ENCODE results near the gene ARL3.
"Not testable (repeated sequence)": the region's sequence is repeated elsewhere in the genome, so short reads cannot be mapped to it uniquely, and the experiment has no call there.

Gene ARL3

DNA sequence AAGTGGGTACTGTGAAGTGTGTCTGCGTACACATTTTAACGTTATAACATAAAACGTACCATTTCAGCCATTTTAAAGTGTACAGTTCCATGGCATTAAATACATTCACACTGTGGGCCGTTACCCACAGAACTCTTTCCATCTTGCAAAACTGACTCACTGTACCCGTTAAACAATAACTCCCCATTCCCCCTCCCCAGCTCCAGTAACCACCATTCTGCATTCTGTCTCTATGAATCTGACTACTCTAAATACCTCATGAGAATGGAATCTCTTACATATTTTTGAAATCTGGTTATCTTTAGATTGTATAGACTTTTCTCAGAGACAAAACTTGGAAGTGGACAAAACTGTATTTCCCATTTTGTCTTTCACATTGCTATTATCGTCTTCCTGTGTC, 9.3 kb downstream of the ARL3 start:
- DNase-seq (ENCODE audit: low read depth in 2 of 2): peak; percentile 60 to 62

DNA sequence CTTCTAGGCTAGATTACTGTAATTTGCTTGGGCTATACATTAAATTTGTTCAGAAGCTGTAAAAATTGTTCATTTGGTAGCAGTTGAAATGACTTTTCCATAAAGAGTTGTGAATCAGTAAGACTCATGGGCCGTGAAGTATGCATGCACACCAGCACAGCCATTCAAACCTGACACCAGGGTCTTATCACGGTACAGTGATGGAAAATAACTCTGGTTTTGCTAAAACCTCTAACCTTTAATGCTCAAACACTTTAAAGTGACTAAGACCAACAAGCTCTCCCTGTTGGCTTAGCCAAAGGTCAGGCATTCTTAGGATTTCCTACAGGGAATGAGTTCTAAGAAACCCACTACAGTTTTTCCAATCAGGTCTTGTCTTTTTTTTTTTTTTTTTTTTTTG, 11.5 kb downstream of the ARL3 start:
- no peak for DNase-seq (ENCODE audit: low read depth in 2 of 2)

DNA sequence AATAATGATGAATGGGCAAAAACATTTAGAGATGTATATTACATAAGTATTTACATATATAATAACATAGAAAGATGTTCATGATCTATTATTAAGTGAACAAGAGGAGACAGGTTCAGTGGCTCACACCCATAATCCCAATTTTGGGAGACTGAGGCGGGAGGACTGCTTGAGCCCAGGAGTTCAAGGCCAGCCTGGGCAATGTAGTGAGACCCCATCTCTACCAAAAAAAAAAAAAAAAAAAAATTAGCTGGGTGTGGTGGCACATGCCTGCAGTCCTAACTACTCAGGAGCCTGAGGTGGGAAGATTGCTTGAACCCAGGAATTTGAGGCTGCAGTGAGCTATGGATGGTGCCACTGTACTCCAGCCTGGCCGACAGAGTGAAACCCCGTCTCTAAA, 12.4 kb downstream of the ARL3 start:
- DNase-seq (ENCODE audit: low read depth in 2 of 2): no peak

DNA sequence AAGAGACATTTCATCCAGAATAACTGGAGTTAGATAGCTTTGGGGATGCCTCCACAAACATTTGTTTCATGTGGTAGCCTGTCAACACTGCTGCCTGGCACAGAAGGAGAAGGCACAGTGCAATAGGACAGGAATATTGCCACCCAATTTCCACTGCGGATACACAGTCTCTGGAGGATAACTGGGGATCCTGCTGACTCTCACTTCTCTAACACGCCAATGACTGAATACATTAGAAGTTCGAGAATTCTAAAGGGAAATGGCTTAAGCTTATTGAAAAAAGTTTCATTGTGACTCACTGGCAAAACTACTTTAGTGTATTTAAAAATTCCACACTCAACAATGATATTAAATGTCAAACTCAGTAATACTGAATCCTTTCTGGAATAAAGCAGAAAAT, 12.9 kb downstream of the ARL3 start:
- DNase-seq (ENCODE audit: low read depth in 2 of 2): no peak

DNA sequence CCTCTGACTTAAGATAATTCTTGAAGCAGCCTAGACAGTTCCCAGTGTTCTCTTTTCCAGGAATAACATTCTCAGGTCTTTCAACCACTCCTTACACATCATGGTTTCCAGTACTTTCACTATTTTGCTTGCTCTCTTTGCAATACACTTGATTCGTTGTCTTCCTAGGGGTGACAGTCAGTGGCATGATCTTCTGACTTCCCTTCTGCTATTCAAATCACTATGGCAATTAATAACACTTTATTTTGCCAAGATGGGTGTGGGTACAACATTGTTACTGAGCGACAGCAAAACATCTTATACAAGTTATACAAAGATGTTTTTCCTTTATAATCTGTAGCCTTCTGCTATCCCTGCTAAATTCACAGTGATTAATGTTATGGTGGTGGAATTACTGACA, 15.3 kb downstream of the ARL3 start:
- no peak for DNase-seq (ENCODE audit: low read depth in 2 of 2)

DNA sequence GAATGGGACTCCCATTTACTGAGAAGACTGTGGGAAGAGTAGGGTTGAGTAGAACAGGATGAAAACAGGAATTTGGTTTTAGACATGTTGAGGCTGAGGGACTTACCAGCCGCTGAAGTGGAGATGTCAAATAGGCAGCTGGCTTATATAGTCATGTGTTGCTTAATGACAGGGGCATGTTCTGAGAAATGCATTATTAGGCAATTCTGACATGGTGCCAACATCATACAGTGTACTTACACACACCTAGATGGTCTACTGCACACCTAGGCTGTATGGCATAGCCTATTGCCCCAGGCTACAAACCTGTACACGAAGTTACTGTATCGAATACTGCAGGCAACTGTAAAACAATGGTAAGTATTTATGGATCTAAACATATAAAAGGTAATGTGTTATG, 17.5 kb downstream of the ARL3 start:
- DNase-seq (ENCODE audit: low read depth in 2 of 2): no peak

DNA sequence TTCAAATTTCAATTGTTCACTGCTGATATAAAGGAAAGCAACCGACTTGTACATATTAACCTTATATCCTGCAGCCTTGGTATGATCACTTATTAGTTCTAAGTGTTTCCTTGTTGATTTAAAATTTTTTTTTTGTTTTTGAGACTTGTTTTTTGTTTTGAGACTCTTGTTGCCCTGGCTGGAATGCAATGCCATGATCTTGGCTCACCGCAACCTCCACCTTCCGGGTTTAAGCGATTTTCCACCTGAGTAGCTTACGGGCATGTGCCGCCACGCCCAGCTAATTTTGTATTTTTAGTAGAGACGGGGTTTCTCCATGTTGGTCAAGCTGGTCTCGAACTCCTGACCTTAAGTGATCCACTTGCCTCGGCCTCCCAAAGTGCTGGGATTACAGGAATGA, 18.8 kb downstream of the ARL3 start:
- not testable (repeated sequence) for DNase-seq (ENCODE audit: low read depth in 2 of 2)

DNA sequence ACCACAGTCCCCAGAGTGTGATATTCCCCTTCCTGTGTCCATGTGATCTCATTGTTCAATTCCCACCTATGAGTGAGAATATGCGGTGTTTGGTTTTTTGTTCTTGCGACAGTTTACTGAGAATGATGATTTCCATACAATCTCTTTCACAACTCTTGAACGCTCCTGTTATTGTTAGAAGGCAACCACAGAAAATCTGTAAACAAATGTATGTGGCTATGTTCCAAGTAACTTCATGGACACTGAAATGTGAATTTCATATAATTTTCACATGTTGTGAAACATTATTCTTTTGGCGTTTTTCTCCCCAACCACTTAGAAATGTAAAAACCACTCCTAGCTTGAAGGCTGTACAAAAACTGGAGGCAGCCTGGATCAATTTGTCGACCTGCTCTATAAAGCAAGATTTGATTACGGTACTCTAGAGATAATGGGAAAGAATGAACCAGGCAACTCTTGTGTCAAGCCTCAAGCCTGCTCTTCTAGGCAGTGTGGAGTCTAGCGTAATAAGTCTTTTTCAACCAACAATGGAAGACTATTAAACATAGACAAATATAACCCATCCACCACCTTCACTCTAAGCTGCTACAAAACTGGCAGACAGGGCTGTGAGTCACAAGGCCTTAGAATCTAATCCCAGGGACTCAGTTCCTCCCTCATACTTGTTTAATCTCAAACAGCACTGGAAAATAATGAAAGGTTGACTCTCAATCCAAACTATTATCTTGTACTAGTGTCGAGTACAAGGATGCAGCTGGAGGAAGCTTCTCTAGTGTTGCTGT, 22.7 kb downstream of the ARL3 start:
- no peak for DNase-seq (ENCODE audit: low read depth in 2 of 2)

DNA sequence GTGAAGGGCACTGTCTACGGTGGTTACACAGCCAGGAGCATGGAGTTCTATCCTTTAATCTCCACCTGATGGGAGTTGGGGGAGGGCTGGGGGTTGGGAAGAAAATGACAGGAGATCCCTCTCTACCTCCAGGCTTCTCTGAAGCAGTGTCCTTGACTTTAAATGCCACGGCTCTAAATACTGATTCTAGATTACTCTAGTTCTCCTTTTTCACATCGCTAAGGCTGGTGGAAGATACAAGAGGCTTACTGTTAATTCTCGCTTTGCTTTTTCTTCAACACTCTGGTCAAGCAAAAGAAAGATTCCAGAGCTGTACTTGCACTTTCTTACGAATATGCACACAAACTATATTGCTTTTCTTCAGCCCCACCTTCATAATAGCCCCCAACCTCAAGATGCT, 30.5 kb downstream of the ARL3 start:
- DNase-seq (ENCODE audit: low read depth in 2 of 2): no peak

DNA sequence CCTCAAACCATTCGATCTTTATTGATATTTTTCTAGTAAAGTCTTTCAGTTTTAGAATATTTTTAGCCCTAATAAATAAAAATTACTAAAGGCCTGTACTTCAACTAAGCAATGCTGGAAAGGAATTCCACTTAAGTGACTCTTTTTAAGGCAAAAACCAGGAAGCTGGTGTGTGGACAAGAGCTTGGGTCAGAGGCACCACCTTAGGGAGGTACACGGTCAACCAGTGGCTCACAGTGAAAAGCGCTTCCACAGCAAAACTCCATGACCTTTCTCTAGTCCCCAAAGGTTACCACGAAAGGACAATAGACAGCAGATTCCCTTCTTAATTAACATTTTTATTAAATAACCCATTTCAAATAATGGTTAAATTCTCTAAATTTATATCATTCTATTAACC, 31.2 kb downstream of the ARL3 start:
- no peak for DNase-seq (ENCODE audit: low read depth in 2 of 2)

DNA sequence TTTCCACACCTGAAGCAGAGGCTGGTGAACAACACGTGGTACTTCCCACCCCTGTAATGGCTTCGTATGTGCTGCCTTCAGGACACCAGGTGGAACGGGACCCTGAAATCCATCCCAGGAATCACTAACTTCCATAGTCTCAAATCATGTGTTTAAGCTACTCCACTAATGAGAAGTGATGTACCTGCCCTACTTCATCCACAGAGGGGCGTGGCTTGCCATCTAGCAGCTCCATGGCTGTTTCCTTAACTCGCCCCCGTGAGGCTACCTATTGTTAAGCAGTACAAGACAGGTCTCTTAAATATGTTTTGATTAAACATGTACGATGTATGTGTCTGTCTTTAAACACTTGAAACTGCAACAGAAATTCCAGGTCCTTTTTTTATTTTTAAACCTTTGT, 31.8 kb downstream of the ARL3 start:
- no peak for DNase-seq (ENCODE audit: low read depth in 2 of 2)

DNA sequence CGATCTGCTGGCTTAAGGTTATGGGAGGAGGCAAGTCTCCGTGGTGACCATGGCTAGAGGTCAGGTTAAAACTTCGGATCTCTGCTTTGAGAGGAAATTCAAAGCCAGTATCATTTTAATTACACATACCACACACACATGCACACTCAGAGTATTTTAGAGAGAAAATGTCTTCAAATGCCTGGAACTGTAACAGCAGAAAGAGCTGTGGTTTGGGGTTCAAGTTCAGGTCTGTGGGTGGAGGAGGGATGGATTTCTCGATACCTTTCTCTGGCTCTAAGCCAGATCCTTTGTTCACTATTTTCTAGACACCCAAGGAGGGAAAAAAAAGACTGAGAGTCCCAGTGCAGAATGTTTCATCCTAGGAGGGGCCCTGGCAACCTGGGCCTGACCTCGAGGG, 32.5 kb downstream of the ARL3 start:
- no peak for DNase-seq (ENCODE audit: low read depth in 2 of 2)

DNA sequence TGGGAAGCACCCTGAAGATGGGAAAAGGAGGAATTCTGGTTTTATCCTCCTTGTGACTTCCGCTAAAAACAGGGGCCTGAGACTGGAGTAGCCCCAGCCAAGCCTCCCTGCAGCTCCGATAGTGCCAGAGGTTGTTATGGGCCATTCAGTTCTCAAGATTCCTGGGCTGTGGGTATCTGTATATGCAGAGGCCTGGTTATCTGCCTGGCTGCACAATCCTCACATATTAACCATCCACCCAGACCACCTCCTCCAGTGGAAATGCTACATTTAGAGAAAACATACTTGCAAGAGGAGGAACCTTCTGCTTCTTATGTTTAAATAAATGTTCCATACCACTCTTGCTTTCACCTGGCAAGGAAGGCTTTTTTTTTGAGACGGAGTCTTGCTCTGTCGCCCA, 34.6 kb downstream of the ARL3 start:
- no peak for DNase-seq (ENCODE audit: low read depth in 2 of 2)

DNA sequence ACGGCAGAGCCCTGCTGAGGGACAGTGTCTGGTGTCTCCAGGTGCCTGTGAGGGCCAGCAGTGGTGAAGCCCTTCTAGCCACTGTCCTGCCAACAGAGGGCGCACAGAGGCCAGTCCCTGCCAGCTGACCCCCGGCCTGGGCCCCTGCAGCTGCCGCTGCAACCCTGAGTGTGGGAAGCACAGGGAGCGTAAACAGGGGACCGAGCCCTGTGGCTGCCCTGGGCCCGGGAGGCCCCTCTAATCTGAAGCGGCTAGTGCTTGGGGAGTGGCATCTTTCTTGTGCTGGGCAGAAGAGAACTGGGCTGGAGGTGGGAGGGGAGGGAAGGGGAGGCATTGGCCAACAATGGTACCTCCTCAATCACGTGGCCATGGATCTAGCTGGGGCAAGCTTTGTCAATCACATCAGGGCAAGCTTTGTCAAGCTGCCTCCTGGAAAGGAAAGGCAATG, 35.3 kb downstream of the ARL3 start:
- no peak for DNase-seq (ENCODE audit: low read depth in 2 of 2)

DNA sequence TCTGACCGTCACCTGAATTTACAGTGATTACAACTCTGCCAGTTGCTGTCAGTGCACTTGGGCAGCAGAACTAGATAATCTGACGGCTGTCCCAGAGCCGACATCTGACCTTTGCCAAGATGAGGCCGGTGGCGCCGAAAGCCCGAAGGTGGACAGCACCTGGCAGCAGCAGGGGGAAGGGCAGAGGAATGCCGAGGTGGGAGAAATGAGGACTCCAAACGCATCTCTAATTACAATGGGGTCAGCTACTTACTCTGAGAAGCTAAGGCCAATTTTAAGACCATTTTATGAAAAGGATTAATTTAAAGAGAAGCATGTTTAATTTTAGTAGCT, 36.2 kb downstream of the ARL3 start:
- no peak for DNase-seq (ENCODE audit: low read depth in 2 of 2)

DNA sequence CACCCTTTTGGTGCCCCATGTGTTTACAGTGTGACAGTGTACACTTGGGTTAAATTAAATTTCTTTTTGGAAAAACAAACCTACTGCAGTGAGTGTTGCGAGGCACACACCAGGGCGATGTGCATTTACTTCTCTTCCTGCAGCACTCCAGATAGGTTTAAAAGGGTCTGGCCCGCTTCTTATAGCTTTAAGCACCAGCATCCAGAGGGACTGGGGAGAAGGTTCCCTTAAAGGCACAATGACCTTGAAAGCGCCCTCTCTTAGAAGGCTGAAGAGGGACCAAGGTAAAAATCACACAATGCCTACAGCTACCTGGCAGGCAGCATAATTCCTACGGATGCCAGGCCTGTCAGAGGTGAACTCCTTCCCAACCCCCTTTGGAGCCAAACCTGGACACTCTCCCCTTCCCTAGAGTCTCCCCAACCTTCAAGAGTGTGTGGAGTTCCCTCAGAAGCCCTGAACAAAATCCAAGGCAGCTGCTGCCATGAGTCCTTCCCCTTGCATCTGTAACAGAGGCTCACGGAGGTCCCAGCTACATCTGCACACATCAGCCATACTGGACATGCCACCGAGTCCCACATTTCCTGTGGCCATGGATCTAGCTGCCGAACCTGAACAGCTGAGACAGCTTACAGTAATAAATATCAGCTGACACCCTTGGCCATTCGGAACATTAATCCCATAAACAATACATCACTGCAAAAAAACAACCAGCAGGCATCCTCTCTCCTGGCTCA, 36.7 kb downstream of the ARL3 start:
- DNase-seq (ENCODE audit: low read depth in 2 of 2): no peak

DNA sequence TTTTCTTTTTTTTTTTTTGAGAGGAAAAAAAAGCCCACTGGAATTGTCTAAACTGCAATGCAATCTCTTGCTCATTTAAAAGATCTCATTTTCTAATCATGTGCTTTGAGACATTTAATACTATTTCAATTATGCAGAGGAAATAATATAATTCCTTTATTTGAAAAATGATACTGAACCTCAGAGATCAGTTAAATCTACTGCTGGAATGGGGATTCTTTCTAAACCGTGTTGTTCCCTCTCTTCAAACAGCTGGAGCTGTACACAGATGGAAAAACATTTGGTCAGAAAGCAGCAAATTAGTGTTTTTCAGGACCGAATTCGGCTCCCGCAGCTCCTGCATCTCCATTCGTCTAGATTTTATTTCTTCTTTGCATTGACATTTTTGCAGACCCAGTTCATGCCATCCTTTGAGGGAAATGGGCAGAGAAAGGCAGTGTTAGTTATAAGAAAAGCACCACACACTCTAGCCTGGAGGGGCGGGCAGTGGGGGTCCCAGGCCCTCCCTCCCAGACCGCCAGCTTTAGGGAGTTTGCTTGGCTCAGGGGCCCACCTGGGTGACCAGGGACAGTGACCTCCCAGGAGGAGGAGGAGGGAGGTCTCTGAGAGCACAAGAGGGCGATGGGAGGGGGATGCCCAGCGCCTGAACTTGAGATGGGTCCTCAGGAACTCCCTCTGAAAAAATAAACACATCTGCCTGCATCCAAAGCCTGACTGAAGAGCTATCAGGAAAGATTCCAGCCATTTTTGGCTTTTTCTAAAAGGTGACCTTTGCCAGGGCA, 37.5 kb downstream of the ARL3 start:
- DNase-seq (ENCODE audit: low read depth in 2 of 2): no peak

DNA sequence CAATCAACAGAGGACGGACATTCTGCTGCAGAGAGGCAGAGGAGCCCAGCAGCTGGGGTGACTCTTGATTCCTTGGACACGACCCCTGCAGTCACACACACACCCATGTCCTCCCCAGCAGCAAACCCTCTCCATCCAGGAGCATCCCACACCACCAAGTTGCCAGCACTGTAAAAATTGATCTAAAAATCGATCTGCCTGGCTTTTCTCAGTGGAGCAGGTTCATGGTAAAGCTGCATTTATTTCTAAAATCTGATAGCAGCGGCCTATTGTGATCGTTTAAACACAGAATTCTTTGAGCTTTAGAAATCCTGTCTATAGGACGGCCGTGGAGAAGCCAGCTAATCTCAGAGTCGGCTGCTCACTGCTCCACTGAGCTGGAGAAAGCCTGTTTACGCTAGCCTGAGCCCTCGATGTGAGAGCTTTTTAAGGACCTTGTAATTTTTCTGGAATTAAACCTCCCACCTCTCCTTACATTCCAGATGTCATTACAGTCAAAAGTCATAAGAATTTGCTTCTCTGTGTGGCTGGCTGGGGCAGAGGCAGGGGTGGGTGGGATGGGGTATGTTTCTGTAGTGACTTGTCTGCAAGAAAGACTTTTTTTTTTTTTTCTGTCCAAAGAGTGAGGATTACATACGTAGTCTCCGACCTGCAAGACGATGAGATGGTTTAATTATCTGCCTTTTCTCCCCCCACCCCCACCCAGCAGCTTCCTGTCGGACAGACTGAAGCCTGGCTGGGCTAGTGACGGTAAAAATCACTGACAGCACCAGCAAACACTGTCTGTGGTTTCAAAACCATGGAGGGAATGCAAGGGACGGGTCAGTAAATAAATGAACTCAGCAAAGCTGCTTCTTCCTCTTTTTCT, 38.3 kb downstream of the ARL3 start:
- peak; percentile 88 for DNase-seq (ENCODE audit: low read depth in 2 of 2)

DNA sequence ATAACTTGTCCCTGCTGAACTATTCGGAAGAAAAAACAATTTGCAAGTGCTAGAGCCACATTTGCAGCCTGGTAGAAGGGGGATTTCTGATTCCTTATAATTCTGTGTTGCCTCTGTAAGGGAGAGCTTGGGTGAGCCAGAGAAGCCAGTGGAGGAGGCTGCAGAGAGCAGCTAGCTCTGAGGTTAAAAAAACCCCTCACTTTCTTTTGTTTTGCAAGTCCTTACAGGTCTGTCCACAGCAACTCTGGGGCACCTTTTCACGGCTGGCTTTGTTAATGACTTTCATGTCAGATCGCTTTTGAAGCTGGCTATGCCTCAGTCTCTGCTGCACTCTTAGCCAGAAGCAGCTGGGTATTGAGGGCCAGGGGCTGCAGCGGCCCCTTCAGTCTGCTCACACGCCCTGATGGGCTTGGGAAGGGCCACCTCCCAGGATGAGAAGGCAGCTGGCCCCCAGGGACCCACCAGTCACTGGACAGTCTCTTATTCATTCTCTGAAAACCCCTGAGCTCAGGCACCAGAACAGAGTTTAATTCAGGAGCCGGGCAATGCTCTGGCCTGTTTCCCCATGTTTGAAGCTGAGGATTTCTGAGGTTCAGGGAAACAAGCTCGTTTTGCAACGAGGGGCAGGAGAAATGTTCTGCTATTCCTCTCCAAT, 39.1 kb downstream of the ARL3 start:
- no peak for DNase-seq (ENCODE audit: low read depth in 2 of 2)

DNA sequence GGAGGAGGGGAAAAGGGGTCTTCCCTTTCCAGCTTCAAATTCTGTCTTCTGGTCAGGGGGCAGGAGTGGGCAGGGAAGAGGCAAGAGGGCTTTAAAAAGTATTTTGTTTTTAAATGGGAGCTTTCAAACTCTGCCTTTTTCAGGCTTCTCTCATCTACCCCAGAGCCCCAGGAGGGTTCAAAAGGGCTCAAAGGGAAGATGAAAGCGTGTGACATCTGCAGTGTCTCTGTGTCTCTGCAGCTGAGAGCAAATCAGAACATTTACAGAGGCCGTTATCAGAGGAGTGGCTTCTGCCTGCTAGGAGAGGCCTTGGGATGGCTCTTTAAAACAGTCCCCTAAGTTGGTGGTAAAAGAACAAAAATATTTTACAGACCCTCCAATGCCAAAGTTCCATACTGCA, 39.6 kb downstream of the ARL3 start:
- no peak for DNase-seq (ENCODE audit: low read depth in 2 of 2)

DNA sequence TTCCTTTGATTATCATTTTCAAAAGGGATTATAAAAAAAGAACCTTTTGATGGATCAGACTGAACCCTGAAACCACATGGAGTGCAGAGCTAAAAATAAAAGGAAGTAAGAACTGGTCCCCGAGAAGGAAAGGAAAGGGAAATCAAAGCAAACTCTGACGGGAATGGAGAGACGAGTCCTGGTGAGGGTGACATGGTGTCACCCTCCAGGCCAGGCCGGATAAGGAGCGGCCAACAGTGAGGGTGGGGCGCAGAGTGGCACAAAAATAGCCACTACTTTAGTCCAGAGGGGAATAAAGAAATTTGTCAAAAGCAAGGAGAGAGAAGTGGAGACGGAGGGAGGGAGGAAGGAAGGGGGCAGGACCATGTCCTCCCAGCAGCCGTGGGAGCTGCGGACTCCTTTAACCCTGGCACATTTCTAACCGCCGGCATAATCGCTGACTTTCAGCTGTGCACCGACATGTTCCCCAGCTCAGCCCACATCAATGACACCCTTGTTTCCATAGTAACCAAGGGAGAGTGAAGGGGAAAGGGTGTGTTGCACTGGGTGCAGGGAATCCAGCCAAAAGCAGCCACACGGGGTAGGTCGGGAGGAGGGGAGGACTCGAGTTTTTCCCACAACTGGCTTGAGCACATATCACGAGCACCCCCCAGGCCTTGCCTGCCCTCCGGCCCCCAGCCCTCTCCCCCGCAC, 40.2 kb downstream of the ARL3 start:
- DNase-seq (ENCODE audit: low read depth in 2 of 2): peak in 1 of 2 experiments; percentile 29
